HEK293 (cell line): ENCODE data around the gene SEPTIN5.

ENCODE experiments used
- CTCF ChIA-PET: fragments of 350-600 bp; formaldehyde crosslinking; extraction: SDS; loops from one replicate; lab custom pipeline; 2021; ENCODE audit warnings: antibody characterized with exemption; lab: Yijun Ruan, JAX
- POLR2A ChIA-PET: fragments of 300-600 bp; formaldehyde crosslinking; extraction: SDS; loops from one replicate; lab custom pipeline; 2020; ENCODE audit warnings: antibody characterized with exemption, inconsistent platforms; lab: Yijun Ruan, JAX
- H3K27ac ChIP-seq: fragments of 200-500 bp; sonication (Bioruptor generic); 2 replicates; pipeline ENCODE4 v1.5.1; 2014; ENCODE audit warnings: low read depth, low read length, control low read depth, inconsistent platforms; ENCODE audit errors: extremely low read depth
- H3K36me3 ChIP-seq, 2 experiments: fragments of 200-500 bp in 1 of 2; sonication (Bioruptor generic) in 1 of 2; 1 replicate in 1 of 2; 2 replicates in 1 of 2; pipeline ENCODE4 v1.5.1; 2014 to 2017; ENCODE audit warnings: inconsistent platforms in 2 of 2, low read length in 2 of 2; ENCODE audit not compliant: control insufficient read depth in 2 of 2, insufficient read depth in 1 of 2
- H3K4me1 ChIP-seq: fragments of 200-500 bp; sonication (Bioruptor generic); 2 replicates; pipeline ENCODE4 v1.5.1; 2014; ENCODE audit warnings: mild to moderate bottlenecking, low read length, inconsistent platforms; ENCODE audit not compliant: control insufficient read depth, insufficient read depth
- H3K4me3 ChIP-seq: 2 replicates; pipeline ENCODE4 v1.5.1; 2011; ENCODE audit warnings: low read depth, mild to moderate bottlenecking, control low read depth, low read length, moderate library complexity
- H3K9me3 ChIP-seq: fragments of 200-500 bp; sonication (Bioruptor generic); 2 replicates; pipeline ENCODE4 v1.5.1; 2014; ENCODE audit warnings: low read depth, low read length, inconsistent platforms; ENCODE audit not compliant: control insufficient read depth, insufficient read depth
- AEBP2 ChIP-seq: fragments of 450-650 bp; formaldehyde crosslinking; IDR thresholded peaks from 2 replicates; pipeline ENCODE4 v1.5.1; 2016; ENCODE audit warnings: missing biosample characterization, missing genetic modification characterization, borderline replicate concordance
- BCL11B ChIP-seq: fragments of 450-650 bp; formaldehyde crosslinking; IDR thresholded peaks from 2 replicates; pipeline ENCODE4 v1.5.1; 2016; ENCODE audit warnings: low read depth, missing biosample characterization, missing genetic modification characterization
- GLIS1 ChIP-seq: fragments of 450-650 bp; formaldehyde crosslinking; IDR thresholded peaks from 2 replicates; pipeline ENCODE4 v1.5.1; 2016; ENCODE audit warnings: missing biosample characterization, missing genetic modification characterization
- GLIS2 ChIP-seq: fragments of 450-650 bp; formaldehyde crosslinking; IDR thresholded peaks from 2 replicates; pipeline ENCODE4 v1.5.1; 2016; ENCODE audit warnings: missing biosample characterization, missing genetic modification characterization
- SETDB1 ChIP-seq: IDR thresholded peaks from one replicate; pipeline ENCODE4 v1.6.1; 2017; ENCODE audit warnings: mild to moderate bottlenecking, low read length, moderate library complexity, mixed read lengths; ENCODE audit not compliant: insufficient read length
- WT1 ChIP-seq: fragments of 450-650 bp; formaldehyde crosslinking; IDR thresholded peaks from 2 replicates; pipeline ENCODE4 v1.5.1; 2016; ENCODE audit warnings: missing biosample characterization, missing genetic modification characterization
- YY2 ChIP-seq: fragments of 450-650 bp; formaldehyde crosslinking; IDR thresholded peaks from 2 replicates; pipeline ENCODE4 v1.5.1; 2016; ENCODE audit warnings: missing biosample characterization, missing genetic modification characterization
- ZBTB20 ChIP-seq: fragments of 450-650 bp; formaldehyde crosslinking; IDR thresholded peaks from 2 replicates; pipeline ENCODE4 v1.5.1; 2016; ENCODE audit warnings: missing biosample characterization, missing genetic modification characterization
- ZNF10 ChIP-seq: fragments of 450-650 bp; formaldehyde crosslinking; IDR thresholded peaks from 2 replicates; pipeline ENCODE4 v1.5.1; 2017; ENCODE audit warnings: missing biosample characterization, missing genetic modification characterization
- ZNF202 ChIP-seq: fragments of 450-650 bp; formaldehyde crosslinking; IDR thresholded peaks from 2 replicates; pipeline ENCODE4 v1.5.1; 2016; ENCODE audit warnings: missing biosample characterization, missing genetic modification characterization, borderline replicate concordance
- ZNF214 ChIP-seq: fragments of 450-650 bp; formaldehyde crosslinking; IDR thresholded peaks from 2 replicates; pipeline ENCODE4 v1.5.1; 2017; ENCODE audit warnings: missing biosample characterization, mild to moderate bottlenecking, missing genetic modification characterization, borderline replicate concordance
- ZNF398 ChIP-seq: fragments of 450-650 bp; formaldehyde crosslinking; IDR thresholded peaks from 2 replicates; pipeline ENCODE4 v1.5.1; 2017; ENCODE audit warnings: missing biosample characterization, missing genetic modification characterization
- ZNF433 ChIP-seq: fragments of 450-650 bp; formaldehyde crosslinking; IDR thresholded peaks from 2 replicates; pipeline ENCODE4 v1.5.1; 2016; ENCODE audit warnings: missing biosample characterization, missing genetic modification characterization, low read depth
- ZNF530 ChIP-seq: fragments of 450-650 bp; formaldehyde crosslinking; IDR thresholded peaks from 2 replicates; pipeline ENCODE4 v1.5.1; 2016; ENCODE audit warnings: low read depth, missing biosample characterization, missing genetic modification characterization
- ZNF571 ChIP-seq: fragments of 450-650 bp; formaldehyde crosslinking; IDR thresholded peaks from 2 replicates; pipeline ENCODE4 v1.5.0; 2017; ENCODE audit warnings: missing biosample characterization, missing genetic modification characterization
- ZNF585B ChIP-seq: fragments of 450-650 bp; formaldehyde crosslinking; IDR thresholded peaks from 2 replicates; pipeline ENCODE4 v1.5.1; 2016; ENCODE audit warnings: missing biosample characterization, missing genetic modification characterization
- ZNF747 ChIP-seq: fragments of 450-650 bp; formaldehyde crosslinking; IDR thresholded peaks from 2 replicates; pipeline ENCODE4 v1.5.1; 2016; ENCODE audit warnings: missing biosample characterization, missing genetic modification characterization
- ZNF768 ChIP-seq: fragments of 450-650 bp; formaldehyde crosslinking; IDR thresholded peaks from 2 replicates; pipeline ENCODE4 v1.5.1; 2018; ENCODE audit warnings: missing biosample characterization, mild to moderate bottlenecking, missing genetic modification characterization
- ZNF792 ChIP-seq: fragments of 450-650 bp; formaldehyde crosslinking; IDR thresholded peaks from 2 replicates; pipeline ENCODE4 v1.5.1; 2016; ENCODE audit warnings: missing biosample characterization, missing genetic modification characterization
- TF ChIP-seq, protein P1 (sequence below): fragments of 450-650 bp; formaldehyde crosslinking; IDR thresholded peaks from 2 replicates; pipeline ENCODE4 v1.5.1; 2016; ENCODE audit warnings: missing biosample characterization, missing genetic modification characterization
- TF ChIP-seq, protein P2 (sequence below): fragments of 450-650 bp; formaldehyde crosslinking; IDR thresholded peaks from 2 replicates; pipeline ENCODE4 v1.5.1; 2016; ENCODE audit warnings: missing biosample characterization, missing genetic modification characterization

SEPTIN5 gene

GRCh38 chr22:19733755-19734154 is 19.5 kb downstream of the SEPTIN5 start:
- ChIA-PET POLR2A (no interaction called here), CTCF (interaction anchor here (7.5 kb wide), 1 partner anchor 180 kb away, joined by 184 read pairs; no protein-coding TSS in a partner anchor)
- TF ChIP-seq, protein P1, sequence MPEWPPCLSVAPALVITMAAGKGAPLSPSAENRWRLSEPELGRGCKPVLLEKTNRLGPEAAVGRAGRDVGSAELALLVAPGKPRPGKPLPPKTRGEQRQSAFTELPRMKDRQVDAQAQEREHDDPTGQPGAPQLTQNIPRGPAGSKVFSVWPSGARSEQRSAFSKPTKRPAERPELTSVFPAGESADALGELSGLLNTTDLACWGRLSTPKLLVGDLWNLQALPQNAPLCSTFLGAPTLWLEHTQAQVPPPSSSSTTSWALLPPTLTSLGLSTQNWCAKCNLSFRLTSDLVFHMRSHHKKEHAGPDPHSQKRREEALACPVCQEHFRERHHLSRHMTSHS (tag by site-specific recombination) = no peak
- TF ChIP-seq ZNF202 (tag by site-specific recombination) = no peak
- TF ChIP-seq YY2 (tag by site-specific recombination) = no peak
- TF ChIP-seq ZNF571 (tag by site-specific recombination) = no peak
- TF ChIP-seq ZNF214 (tag by site-specific recombination) = no peak
- TF ChIP-seq, protein P2, sequence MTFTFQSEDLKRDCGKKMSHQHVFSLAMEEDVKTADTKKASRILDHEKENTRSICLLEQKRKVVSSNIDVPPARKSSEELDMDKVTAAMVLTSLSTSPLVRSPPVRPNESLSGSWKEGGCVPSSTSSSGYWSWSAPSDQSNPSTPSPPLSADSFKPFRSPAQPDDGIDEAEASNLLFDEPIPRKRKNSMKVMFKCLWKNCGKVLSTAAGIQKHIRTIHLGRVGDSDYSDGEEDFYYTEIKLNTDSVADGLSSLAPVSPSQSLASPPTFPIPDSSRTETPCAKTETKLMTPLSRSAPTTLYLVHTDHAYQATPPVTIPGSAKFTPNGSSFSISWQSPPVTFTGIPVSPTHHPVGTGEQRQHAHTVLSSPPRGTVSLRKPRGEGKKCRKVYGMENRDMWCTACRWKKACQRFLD = no peak

DNA sequence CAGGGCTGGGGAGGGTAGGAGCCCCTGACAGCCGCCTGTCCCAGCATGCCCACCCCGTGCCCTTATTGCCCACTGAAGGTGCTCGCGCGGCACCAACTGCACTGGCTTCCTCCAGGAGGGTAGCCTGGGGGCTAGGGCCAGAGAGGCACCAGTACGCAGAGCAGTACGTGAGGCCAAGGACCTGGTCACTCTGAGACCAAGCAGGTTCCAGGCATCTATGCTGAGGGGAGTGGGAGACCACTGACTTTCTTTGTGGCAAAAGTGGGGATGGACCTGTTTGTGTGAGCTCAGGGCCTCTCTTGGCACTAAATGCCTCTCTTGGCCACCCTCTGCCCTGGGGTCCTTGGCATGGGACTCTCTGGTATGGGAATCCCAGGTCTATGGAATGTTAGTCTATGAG is 19.9 kb downstream of the SEPTIN5 start:
- H3K9me3 ChIP-seq = no peaks in the 10 kb centered on the region
- no peak overlapping the region for H3K4me3 ChIP-seq
- no peak for TF ChIP-seq BCL11B (tag by site-specific recombination)
- no peak for TF ChIP-seq ZNF768 (tag by site-specific recombination)
- no peak for TF ChIP-seq ZNF747 (tag by site-specific recombination)
- ChIA-PET POLR2A (no interaction called here), CTCF (interaction anchor here (7.5 kb wide), 1 partner anchor 180 kb away, joined by 184 read pairs; no protein-coding TSS in a partner anchor)
- H3K4me1 ChIP-seq = no peaks in the 10 kb centered on the region
- no peaks in the 10 kb centered on the region for H3K36me3 ChIP-seq
- H3K27ac ChIP-seq = no peak overlapping the region

More at GRCh38 chr22:19733755-19734154, 19.5 kb downstream of the SEPTIN5 start:
- H3K27ac ChIP-seq = no peak overlapping the region
- no peaks in the 10 kb centered on the region for H3K9me3 ChIP-seq
- H3K36me3 ChIP-seq = no peaks in the 10 kb centered on the region
- no peak overlapping the region for H3K4me3 ChIP-seq
- no peaks in the 10 kb centered on the region for H3K4me1 ChIP-seq

DNA sequence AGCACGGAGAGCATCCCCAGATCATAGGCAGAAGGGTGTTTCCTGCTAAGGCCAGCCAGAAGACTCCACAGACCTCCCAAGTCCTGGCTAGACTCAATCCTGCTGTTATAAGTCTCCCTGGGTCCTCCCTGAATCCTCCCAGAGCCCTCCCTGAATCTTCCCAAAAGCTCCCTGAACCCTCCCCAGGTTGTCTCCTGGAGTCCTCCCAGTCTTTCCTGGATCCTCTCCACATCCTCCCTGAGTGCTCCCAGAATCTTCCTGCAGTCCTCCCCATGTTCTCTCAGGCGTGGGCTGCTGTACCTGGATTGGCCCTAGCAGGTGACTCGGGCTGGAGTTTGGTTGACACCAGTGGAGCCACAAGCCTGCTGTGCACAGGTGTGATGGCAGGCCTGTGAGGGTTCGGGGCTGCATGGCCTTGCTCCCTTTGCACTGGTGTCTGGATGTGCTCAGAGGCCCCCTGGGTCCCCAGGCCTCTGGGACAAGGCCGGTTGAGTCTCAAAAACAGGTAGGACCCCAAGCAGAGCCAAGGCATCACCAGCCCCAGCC is 20.6 kb downstream of the SEPTIN5 start:
- Histone ChIP-seq H3K27ac (no peak overlapping the region), H3K4me1 (no peaks in the 10 kb centered on the region), H3K4me3 (no peak overlapping the region), H3K9me3 (no peaks in the 10 kb centered on the region), H3K36me3 (no peaks in the 10 kb centered on the region)
- ChIA-PET CTCF (interaction anchor here (7.5 kb wide), 1 partner anchor 179 kb away, joined by 184 read pairs; no protein-coding TSS in a partner anchor), POLR2A (no interaction called here)
- TF ChIP-seq ZBTB20 (no peak), WT1 (tag by site-specific recombination) (peak; percentile 61), ZNF792 (tag by site-specific recombination) (no peak), BCL11B (tag by site-specific recombination) (no peak), GLIS1 (tag by site-specific recombination) (peak; percentile 69), ZNF585B (tag by site-specific recombination) (no peak), ZNF10 (tag by site-specific recombination) (no peak), GLIS2 (tag by site-specific recombination) (no peak), SETDB1 (no peak), ZNF398 (tag by site-specific recombination) (no peak), ZNF530 (no peak), AEBP2 (tag by site-specific recombination) (no peak), ZNF433 (no peak)
- TF ChIP-seq, protein P1 (tag by site-specific recombination) = no peak
